ENCODE results near the gene CEP112.

The CEP112 gene

DNA sequence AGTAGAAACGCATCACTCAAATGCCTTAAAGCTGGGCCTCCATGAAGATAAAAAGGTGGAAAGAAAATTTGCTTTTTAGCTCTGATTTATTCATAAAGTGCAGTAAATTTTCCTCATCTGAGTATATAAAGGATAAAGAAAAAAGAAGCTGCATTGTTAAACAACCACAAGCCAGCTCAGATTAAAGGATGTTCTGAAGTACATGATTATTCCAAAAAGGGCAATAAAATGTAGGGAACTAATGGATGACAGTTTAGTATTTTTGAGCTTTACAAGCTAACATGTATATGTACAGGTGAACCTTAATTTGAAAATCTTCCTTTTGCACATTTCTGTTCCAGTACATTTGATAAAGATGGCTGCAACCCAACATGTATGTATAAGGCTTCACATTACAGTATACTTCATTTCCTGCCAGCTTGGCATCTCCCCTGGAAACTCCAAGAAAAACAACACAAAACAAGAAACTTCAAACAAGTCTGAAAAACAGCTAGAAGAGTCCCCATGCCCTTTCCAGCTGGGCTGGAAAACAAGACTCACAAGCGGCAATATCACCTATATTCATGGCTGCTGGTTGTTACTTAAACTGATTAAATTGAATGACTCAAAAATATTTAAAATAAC lies 225.7 kb downstream of the CEP112 start:
- no peak overlapping the region for H2AFZ ChIP-seq (ENCODE audit: low read depth)
- H3K9ac ChIP-seq = no peak overlapping the region
- TF ChIP-seq CTCF (conservative IDR thresholded peaks at IDR 0.05; ENCODE audit: low read depth, low read length) = no peak
- H4K20me1 ChIP-seq (ENCODE audit: insufficient read depth) = no peaks in the 10 kb centered on the region
- H3K4me2 ChIP-seq = no peak overlapping the region
- no peaks in the 10 kb centered on the region for H3K79me2 ChIP-seq (ENCODE audit: insufficient read depth, low read depth)
- H3K27ac ChIP-seq = no peak overlapping the region
- no peaks in the 10 kb centered on the region for H3K27me3 ChIP-seq (ENCODE audit: insufficient read depth, low read depth)
- H3K36me3 ChIP-seq (ENCODE audit: insufficient read depth) = no peaks in the 10 kb centered on the region
- no peaks in the 10 kb centered on the region for H3K4me1 ChIP-seq (ENCODE audit: low read depth, poor library complexity, severe bottlenecking)
- H3K4me3 ChIP-seq (IDR thresholded peaks at IDR 0.05; ENCODE audit: insufficient read depth, low read depth, low read length) = no peak overlapping the region

GRCh38 chr17:65963179-65963578 lies 228.8 kb downstream of the CEP112 start:
- no peaks in the 10 kb centered on the region for H3K36me3 ChIP-seq (ENCODE audit: insufficient read depth)
- H3K4me2 ChIP-seq = no peak overlapping the region
- H2AFZ ChIP-seq (ENCODE audit: low read depth) = no peak overlapping the region
- TF ChIP-seq CTCF (conservative IDR thresholded peaks at IDR 0.05; ENCODE audit: low read depth, low read length) = no peak
- no peak overlapping the region for H3K4me3 ChIP-seq (IDR thresholded peaks at IDR 0.05; ENCODE audit: insufficient read depth, low read depth, low read length)
- H3K27me3 ChIP-seq (ENCODE audit: insufficient read depth, low read depth) = no peaks in the 10 kb centered on the region
- H3K9ac ChIP-seq = no peak overlapping the region
- no peaks in the 10 kb centered on the region for H3K79me2 ChIP-seq (ENCODE audit: insufficient read depth, low read depth)
- no peak overlapping the region for H3K27ac ChIP-seq
- H3K4me1 ChIP-seq (ENCODE audit: low read depth, poor library complexity, severe bottlenecking) = no peaks in the 10 kb centered on the region
- no peaks in the 10 kb centered on the region for H4K20me1 ChIP-seq (ENCODE audit: insufficient read depth)

DNA sequence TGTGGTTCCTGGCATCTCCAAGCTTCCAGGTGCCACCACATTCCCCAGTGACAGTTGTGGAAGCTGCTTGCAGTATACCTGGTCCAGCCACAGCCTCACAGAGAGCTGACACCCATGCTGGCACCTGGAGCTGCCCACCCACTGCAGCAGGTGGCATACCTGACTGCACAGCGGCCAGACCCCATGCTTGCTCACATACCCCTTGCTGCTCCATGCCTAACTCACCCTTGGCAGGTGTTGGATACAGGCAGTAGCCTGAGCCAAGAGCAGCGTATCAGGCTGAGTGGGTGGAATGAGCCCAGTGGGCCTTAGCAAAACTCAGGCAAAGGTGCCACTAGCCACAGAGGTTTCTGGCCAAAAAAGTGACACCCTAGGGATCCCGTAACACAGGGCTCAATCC lies 232.3 kb downstream of the CEP112 start:
- no peak overlapping the region for H3K27ac ChIP-seq
- H3K36me3 ChIP-seq (ENCODE audit: insufficient read depth) = no peaks in the 10 kb centered on the region
- H4K20me1 ChIP-seq (ENCODE audit: insufficient read depth) = no peaks in the 10 kb centered on the region
- no peak overlapping the region for H3K4me3 ChIP-seq (IDR thresholded peaks at IDR 0.05; ENCODE audit: insufficient read depth, low read depth, low read length)
- no peak overlapping the region for H3K9ac ChIP-seq
- no peak overlapping the region for H3K4me2 ChIP-seq
- no peaks in the 10 kb centered on the region for H3K27me3 ChIP-seq (ENCODE audit: insufficient read depth, low read depth)
- no peak overlapping the region for H2AFZ ChIP-seq (ENCODE audit: low read depth)
- no peak for TF ChIP-seq CTCF (conservative IDR thresholded peaks at IDR 0.05; ENCODE audit: low read depth, low read length)
- H3K79me2 ChIP-seq (ENCODE audit: insufficient read depth, low read depth) = no peaks in the 10 kb centered on the region
- H3K4me1 ChIP-seq (ENCODE audit: low read depth, poor library complexity, severe bottlenecking) = no peaks in the 10 kb centered on the region

- H3K79me2 ChIP-seq (ENCODE audit: insufficient read depth, low read depth) = no peaks in the 10 kb centered on the region
- H3K36me3 ChIP-seq (ENCODE audit: insufficient read depth) = no peaks in the 10 kb centered on the region
- no peak overlapping the region for H2AFZ ChIP-seq (ENCODE audit: low read depth)
- H3K27ac ChIP-seq = no peak overlapping the region
- H3K4me3 ChIP-seq (IDR thresholded peaks at IDR 0.05; ENCODE audit: insufficient read depth, low read depth, low read length) = no peak overlapping the region
- TF ChIP-seq CTCF (conservative IDR thresholded peaks at IDR 0.05; ENCODE audit: low read depth, low read length) = no peak
- no peaks in the 10 kb centered on the region for H3K4me1 ChIP-seq (ENCODE audit: low read depth, poor library complexity, severe bottlenecking)
- H3K27me3 ChIP-seq (ENCODE audit: insufficient read depth, low read depth) = no peaks in the 10 kb centered on the region
- no peak overlapping the region for H3K9ac ChIP-seq
- H3K4me2 ChIP-seq = no peak overlapping the region
- H4K20me1 ChIP-seq (ENCODE audit: insufficient read depth) = no peaks in the 10 kb centered on the region
These were observed 235.1 kb downstream of the CEP112 start for GRCh38 chr17:65956814-65957213.
